HepG2 (cell line): ENCODE data around the gene ANKS3. TPM values are rescaled to one million over a fixed set of nuclear protein-coding genes. Genes with fewer than 3 reads are reported as not detected.

Experiments
- AFF4 ChIP-seq: sonication (generic); formaldehyde crosslinking; IDR thresholded peaks from 2 replicates; pipeline ENCODE4 v1.4.0; 2020; ENCODE audit warnings: missing genetic modification reagents
- ETV5 ChIP-seq: IDR thresholded peaks from 2 replicates; pipeline ENCODE4 v1.6.1; 2018; ENCODE audit warnings: missing biosample characterization, missing genetic modification reagents, inconsistent platforms, borderline replicate concordance
- HNF1A ChIP-seq, 2 experiments: sonication (generic) in 1 of 2; formaldehyde crosslinking in 1 of 2; IDR thresholded peaks; 2 replicates each; pipeline versions ENCODE4 v1.4.0 to v1.6.1; 2016 to 2020; ENCODE audit warnings: borderline replicate concordance in 1 of 2, low read depth in 1 of 2, mild to moderate bottlenecking in 1 of 2, missing genetic modification reagents in 1 of 2
- ZNF572 ChIP-seq: sonication (generic); formaldehyde crosslinking; IDR thresholded peaks from 2 replicates; pipeline ENCODE4 v1.5.1; 2020; ENCODE audit warnings: mild to moderate bottlenecking, missing genetic modification reagents
- ZNF768 ChIP-seq: sonication (generic); formaldehyde crosslinking; IDR thresholded peaks from 2 replicates; pipeline ENCODE4 v1.4.0; 2020; ENCODE audit warnings: missing genetic modification reagents
- ZSCAN9 ChIP-seq: IDR thresholded peaks from 2 replicates; pipeline ENCODE4 v1.6.1; 2016; ENCODE audit warnings: borderline replicate concordance
- polyA plus RNA-seq, 8 experiments: library from polyadenylated mRNA; depleted of rRNA in 3 of 8; stranded (reverse) in 7 of 8; unstranded in 1 of 8; fragments of >200 nt; fragmentation: Illumina TruSeq in 4 of 8; extraction: Trizol in 4 of 8; gene quantifications; 2 replicates each; pipeline versions ENCODE4 v1.2.1 to v1.2.3, GENCODE V29; 2011 to 2016; ENCODE audit warnings: low read depth in 4 of 8, missing spikeins in 1 of 8, mixed read lengths in 1 of 8; ENCODE audit not compliant: insufficient read depth in 1 of 8
- total RNA-seq, 5 experiments: library from RNA; depleted of rRNA; stranded (reverse); fragments of >200 nt; fragmentation: Illumina TruSeq; extraction: Trizol; gene quantifications; 2 replicates each; pipeline ENCODE4 v1.2.3, GENCODE V29; 2016; ENCODE audit warnings: low read depth in 1 of 5

Gene ANKS3
- total and polyA plus RNA-seq, 2 of the 13 experiments (the other 11 are each of a cell fraction or from before 2014, with no cell fraction given), result 11.4 to 15.9 TPM

DNA sequence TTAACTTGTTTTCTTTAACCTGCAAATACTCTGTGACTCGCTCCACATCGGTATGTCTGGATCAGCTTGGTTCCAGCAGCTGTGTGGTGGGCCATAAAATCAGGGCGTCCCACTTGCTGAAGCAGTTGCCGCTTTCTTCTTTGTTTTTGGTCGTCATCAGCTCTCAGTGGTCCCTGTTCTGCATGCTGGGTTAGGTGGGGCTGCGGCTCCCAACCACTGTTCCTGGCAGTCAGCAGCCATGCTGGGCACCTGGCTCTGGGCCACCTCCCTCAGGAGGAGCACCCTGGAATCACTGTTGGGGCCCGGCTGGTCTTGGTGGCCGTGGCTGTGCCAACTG, 86.5 kb downstream of the ANKS3 start (continued):
- TF ChIP-seq HNF1A (IDR thresholded peaks at IDR 0.05; ENCODE audit: low read depth) (no peak), HNF1A (CRISPR knock-in tag; IDR thresholded peaks at IDR 0.05; ENCODE audit: borderline replicate concordance) (no peak), ZNF572 (CRISPR knock-in tag) (no peak), ZSCAN9 (CRISPR knock-in tag) (no peak), AFF4 (CRISPR knock-in tag) (no peak), ETV5 (CRISPR knock-in tag) (no peak), ZNF768 (CRISPR knock-in tag) (no peak)
- TF ChIP-seq, all 625 proteins: peak for 0
